Measurements from ENCODE around the gene SCP2D1. TPM values are rescaled to one million over a fixed set of nuclear protein-coding genes. Genes with fewer than 3 reads are reported as not detected.

SCP2D1 gene
- total RNA-seq, 1 donor from 2014 or later, result not detected

Other genes with a start within 250 kb of the SCP2D1 start
- gene SMIM26, start 246.4 kb upstream of the SCP2D1 start, total RNA-seq, result 82.7 and 144 TPM in 2 replicates
- gene DTD1, start 225.7 kb upstream of the SCP2D1 start, total RNA-seq, result 92.6 and 150 TPM in 2 replicates